Neural cell (in vitro differentiated cells): ENCODE results near the gene MAOB. TPM values are rescaled to one million over a fixed set of nuclear protein-coding genes. Genes with fewer than 3 reads are reported as not detected.

Source experiments
- H2AFZ ChIP-seq: fragments of 200-600, 300-800 bp; sonication (generic), shearing (Covaris generic); 2 replicates; pipeline ENCODE4 v1.6.0; 2014; ENCODE audit warnings: low read depth, mild to moderate bottlenecking, antibody characterized with exemption, low read length, moderate library complexity
- H3F3A ChIP-seq: fragments of 200-600 bp; shearing (Covaris generic); 2 replicates; pipeline ENCODE4 v1.6.1; 2016; ENCODE audit warnings: mild to moderate bottlenecking, moderate library complexity, mixed read lengths, antibody characterized with exemption, low read length; ENCODE audit not compliant: insufficient read depth, poor library complexity, severe bottlenecking
- H3K27ac ChIP-seq: fragments of 200-600, 300-800 bp; sonication (generic), shearing (Covaris generic); 2 replicates; pipeline ENCODE4 v1.5.1; 2014; ENCODE audit warnings: mild to moderate bottlenecking, low read length, moderate library complexity
- H3K27me3 ChIP-seq: fragments of 300-800, 200-600 bp; sonication (generic), shearing (Covaris generic); 2 replicates; pipeline ENCODE4 v1.6.0; 2014; ENCODE audit warnings: mild to moderate bottlenecking, low read depth, low read length, moderate library complexity; ENCODE audit not compliant: insufficient read depth
- H3K36me3 ChIP-seq: fragments of 300-800, 200-600 bp; sonication (generic), shearing (Covaris generic); 2 replicates; pipeline ENCODE4 v1.5.1; 2014; ENCODE audit warnings: mild to moderate bottlenecking, antibody characterized with exemption, low read length, moderate library complexity; ENCODE audit not compliant: insufficient read depth
- H3K4me2 ChIP-seq: fragments of 300-800, 200-600 bp; sonication (generic), shearing (Covaris generic); 2 replicates; pipeline ENCODE4 v1.6.0; 2014; ENCODE audit warnings: mild to moderate bottlenecking, low read length
- H3K4me3 ChIP-seq: fragments of 300-800, 200-600 bp; sonication (generic), shearing (Covaris generic); 2 replicates; pipeline ENCODE4 v1.5.1; 2014; ENCODE audit warnings: mild to moderate bottlenecking, low read length, moderate library complexity
- H3K79me2 ChIP-seq: fragments of 200-600 bp; shearing (Covaris generic); replicated peaks from 2 replicates; pipeline ENCODE4 v1.6.0; 2014; ENCODE audit warnings: mild to moderate bottlenecking, low read length, moderate library complexity; ENCODE audit not compliant: insufficient read depth
- H3K9ac ChIP-seq: fragments of 300-800, 200-600 bp; sonication (generic), shearing (Covaris generic); 2 replicates; pipeline ENCODE4 v1.6.1; 2016; ENCODE audit warnings: mild to moderate bottlenecking, low read length, mixed read lengths
- H3K9me2 ChIP-seq: fragments of 200-600 bp; shearing (Covaris generic); 2 replicates; pipeline ENCODE4 v1.6.1; 2016; ENCODE audit warnings: mild to moderate bottlenecking, low read length, mixed read lengths; ENCODE audit not compliant: insufficient read depth
- H3K9me3 ChIP-seq: fragments of 200-600, 300-800 bp; sonication (generic), shearing (Covaris generic); 2 replicates; pipeline ENCODE4 v1.6.1; 2016; ENCODE audit warnings: mild to moderate bottlenecking, mixed run types, low read length, moderate library complexity, mixed read lengths
- H4K20me1 ChIP-seq: fragments of 200-600 bp; shearing (Covaris generic); 2 replicates; pipeline ENCODE4 v1.6.1; 2016; ENCODE audit warnings: mild to moderate bottlenecking, mixed run types; ENCODE audit not compliant: insufficient read depth
- EP300 ChIP-seq: fragments of 450-650 bp; conservative IDR thresholded peaks from 2 replicates; pipeline ENCODE4 v1.6.1; 2014; ENCODE audit warnings: antibody characterized with exemption, mild to moderate bottlenecking, moderate library complexity; ENCODE audit not compliant: poor library complexity, severe bottlenecking
- EZH2 ChIP-seq: fragments of 200-600, 300-800 bp; shearing (Covaris generic), sonication (generic); IDR thresholded peaks from 2 replicates; pipeline ENCODE4 v1.6.1; 2014; ENCODE audit warnings: antibody characterized with exemption, low read length, borderline replicate concordance, mild to moderate bottlenecking; ENCODE audit not compliant: insufficient read depth, poor library complexity, severe bottlenecking
- MXI1 ChIP-seq: fragments of 450-650 bp; conservative IDR thresholded peaks from 2 replicates; pipeline ENCODE4 v1.6.1; 2014; ENCODE audit warnings: antibody characterized with exemption, mild to moderate bottlenecking; ENCODE audit not compliant: poor library complexity, severe bottlenecking
- POLR2AphosphoS5 ChIP-seq: IDR thresholded peaks from 2 replicates; pipeline ENCODE4 v1.6.1; 2012
- RAD21 ChIP-seq: fragments of 450-650 bp; conservative IDR thresholded peaks from 2 replicates; pipeline ENCODE4 v1.6.1; 2014; ENCODE audit warnings: antibody characterized with exemption, mild to moderate bottlenecking, moderate library complexity
- REST ChIP-seq: IDR thresholded peaks from 2 replicates; pipeline ENCODE4 v1.6.1; 2012; ENCODE audit warnings: borderline replicate concordance
- SMC3 ChIP-seq: fragments of 450-650 bp; conservative IDR thresholded peaks from 2 replicates; pipeline ENCODE4 v1.6.1; 2014; ENCODE audit warnings: antibody characterized with exemption, mild to moderate bottlenecking, moderate library complexity; ENCODE audit not compliant: poor library complexity
- TAF1 ChIP-seq: IDR thresholded peaks from 2 replicates; pipeline ENCODE4 v1.6.1; 2012; ENCODE audit warnings: low read depth
- polyA plus RNA-seq: library from polyadenylated mRNA; depleted of rRNA; stranded (reverse); fragments of >200 nt; gene quantifications from 2 replicates; pipeline ENCODE4 v1.2.3, GENCODE V29; 2014
- TF ChIP-seq, protein P1 (sequence below): fragments of 450-650 bp; IDR thresholded peaks from 2 replicates; pipeline ENCODE4 v1.5.1; 2014; ENCODE audit warnings: antibody characterized with exemption, mild to moderate bottlenecking, moderate library complexity; ENCODE audit not compliant: poor library complexity, severe bottlenecking

The MAOB gene
- polyA plus RNA-seq, 1 donor from 2014 or later: not detected

GRCh38 chrX:43881410-43882293 is 598 bp downstream of the MAOB start:
- H3K4me3 ChIP-seq: no peak overlapping the region
- no peak overlapping the region for H3K9ac ChIP-seq
- no peak overlapping the region for H3K4me2 ChIP-seq
- H3F3A ChIP-seq: no peaks in the 10 kb centered on the region
- H3K36me3 ChIP-seq: no peaks in the 10 kb centered on the region
- H4K20me1 ChIP-seq: no peaks in the 10 kb centered on the region
- TF ChIP-seq EZH2: no peak
- TF ChIP-seq, protein P1, sequence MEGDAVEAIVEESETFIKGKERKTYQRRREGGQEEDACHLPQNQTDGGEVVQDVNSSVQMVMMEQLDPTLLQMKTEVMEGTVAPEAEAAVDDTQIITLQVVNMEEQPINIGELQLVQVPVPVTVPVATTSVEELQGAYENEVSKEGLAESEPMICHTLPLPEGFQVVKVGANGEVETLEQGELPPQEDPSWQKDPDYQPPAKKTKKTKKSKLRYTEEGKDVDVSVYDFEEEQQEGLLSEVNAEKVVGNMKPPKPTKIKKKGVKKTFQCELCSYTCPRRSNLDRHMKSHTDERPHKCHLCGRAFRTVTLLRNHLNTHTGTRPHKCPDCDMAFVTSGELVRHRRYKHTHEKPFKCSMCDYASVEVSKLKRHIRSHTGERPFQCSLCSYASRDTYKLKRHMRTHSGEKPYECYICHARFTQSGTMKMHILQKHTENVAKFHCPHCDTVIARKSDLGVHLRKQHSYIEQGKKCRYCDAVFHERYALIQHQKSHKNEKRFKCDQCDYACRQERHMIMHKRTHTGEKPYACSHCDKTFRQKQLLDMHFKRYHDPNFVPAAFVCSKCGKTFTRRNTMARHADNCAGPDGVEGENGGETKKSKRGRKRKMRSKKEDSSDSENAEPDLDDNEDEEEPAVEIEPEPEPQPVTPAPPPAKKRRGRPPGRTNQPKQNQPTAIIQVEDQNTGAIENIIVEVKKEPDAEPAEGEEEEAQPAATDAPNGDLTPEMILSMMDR: no peak
- no peak for TF ChIP-seq SMC3
- TF ChIP-seq TAF1: no peak
- TF ChIP-seq RAD21: no peak
- no peak for TF ChIP-seq POLR2AphosphoS5
- TF ChIP-seq EP300: no peak
- TF ChIP-seq REST: no peak
- TF ChIP-seq MXI1: no peak
- H2AFZ ChIP-seq: no peak overlapping the region
- no peak overlapping the region for H3K27ac ChIP-seq
- no peaks in the 10 kb centered on the region for H3K9me2 ChIP-seq
- H3K9me3 ChIP-seq: no peaks in the 10 kb centered on the region
- no peaks in the 10 kb centered on the region for H3K27me3 ChIP-seq
- H3K79me2 ChIP-seq: no peaks in the 10 kb centered on the region

DNA sequence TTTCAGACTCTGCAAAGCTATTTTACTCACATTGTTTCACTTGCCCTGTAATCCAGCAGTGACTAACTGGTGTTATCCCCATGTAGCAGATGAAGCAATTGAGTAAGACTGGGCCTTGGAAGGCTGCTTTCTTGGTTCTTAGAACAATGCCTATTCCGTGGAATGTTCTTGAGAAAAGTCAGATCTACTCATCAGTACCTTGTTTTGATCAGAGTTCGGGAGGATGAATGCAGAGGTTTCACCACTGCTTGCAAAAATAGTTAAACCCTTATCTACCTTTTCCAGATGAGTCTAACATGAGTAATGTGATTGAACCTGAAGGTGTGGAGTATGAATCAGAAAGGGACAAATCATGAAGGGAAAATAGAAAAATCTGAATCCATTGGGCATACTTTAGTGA is 1.8 kb downstream of the MAOB start:
- H2AFZ ChIP-seq: no peak overlapping the region
- no peaks in the 10 kb centered on the region for H4K20me1 ChIP-seq
- H3F3A ChIP-seq: no peaks in the 10 kb centered on the region
- H3K9me2 ChIP-seq: no peaks in the 10 kb centered on the region
- no peaks in the 10 kb centered on the region for H3K36me3 ChIP-seq
- H3K9me3 ChIP-seq: no peaks in the 10 kb centered on the region
- H3K79me2 ChIP-seq: no peaks in the 10 kb centered on the region
- no peak overlapping the region for H3K4me2 ChIP-seq
- H3K27ac ChIP-seq: no peak overlapping the region
- no peak overlapping the region for H3K9ac ChIP-seq
- no peak overlapping the region for H3K4me3 ChIP-seq
- TF ChIP-seq EZH2 (no peak), MXI1 (no peak), RAD21 (no peak), TAF1 (no peak), POLR2AphosphoS5 (no peak), EP300 (no peak), SMC3 (no peak)
- TF ChIP-seq, protein P1: no peak
- no peaks in the 10 kb centered on the region for H3K27me3 ChIP-seq
